Parathyroid adenoma (tissue), 2 donors: ENCODE data around the gene RPL7A.
"Not testable (repeated sequence)": the region's sequence is repeated elsewhere in the genome, so short reads cannot be mapped to it uniquely, and the experiment has no call there.

ENCODE experiments used
- H2AFZ ChIP-seq: fragments of 300-600 bp; sonication (generic); one replicate; pipeline ENCODE4 v1.7.0; 2017; ENCODE audit warnings: antibody characterized with exemption, mild to moderate bottlenecking
- H3K27ac ChIP-seq: fragments of 300-600 bp; sonication (generic); one replicate; pipeline ENCODE4 v1.7.0; 2017
- H3K27me3 ChIP-seq: fragments of 300-600 bp; sonication (generic); one replicate; pipeline ENCODE4 v1.7.0; 2017; ENCODE audit warnings: low read length; ENCODE audit not compliant: control insufficient read depth, insufficient read depth
- H3K36me3 ChIP-seq: fragments of 300-600 bp; sonication (generic); one replicate; pipeline ENCODE4 v1.7.0; 2017; ENCODE audit warnings: low read length; ENCODE audit not compliant: control insufficient read depth, insufficient read depth
- H3K4me1 ChIP-seq: fragments of 300-600 bp; sonication (generic); one replicate; pipeline ENCODE4 v1.7.0; 2017; ENCODE audit warnings: control low read depth
- H3K4me2 ChIP-seq: fragments of 300-600 bp; sonication (generic); one replicate; pipeline ENCODE4 v1.7.0; 2017; ENCODE audit warnings: low read length
- H3K4me3 ChIP-seq: fragments of 300-600 bp; sonication (generic); one replicate; pipeline ENCODE4 v1.7.0; 2017; ENCODE audit warnings: low read depth, low read length
- H3K79me2 ChIP-seq: fragments of 300-600 bp; sonication (generic); one replicate; pipeline ENCODE4 v1.7.0; 2017; ENCODE audit warnings: control low read depth
- H3K9ac ChIP-seq: fragments of 300-600 bp; sonication (generic); one replicate; pipeline ENCODE4 v1.7.0; 2017; ENCODE audit warnings: mild to moderate bottlenecking
- H3K9me3 ChIP-seq: fragments of 300-600 bp; sonication (generic); one replicate; pipeline ENCODE4 v1.7.0; 2017; ENCODE audit warnings: low read length; ENCODE audit not compliant: control insufficient read depth
- TF ChIP-seq, protein P1 (sequence below): fragments of 300-600 bp; sonication (generic); IDR thresholded peaks from one replicate; pipeline ENCODE4 v1.7.0; 2017; ENCODE audit warnings: antibody characterized with exemption, mild to moderate bottlenecking
- donor health status: primary hyperparathyroidism.

RPL7A gene

DNA sequence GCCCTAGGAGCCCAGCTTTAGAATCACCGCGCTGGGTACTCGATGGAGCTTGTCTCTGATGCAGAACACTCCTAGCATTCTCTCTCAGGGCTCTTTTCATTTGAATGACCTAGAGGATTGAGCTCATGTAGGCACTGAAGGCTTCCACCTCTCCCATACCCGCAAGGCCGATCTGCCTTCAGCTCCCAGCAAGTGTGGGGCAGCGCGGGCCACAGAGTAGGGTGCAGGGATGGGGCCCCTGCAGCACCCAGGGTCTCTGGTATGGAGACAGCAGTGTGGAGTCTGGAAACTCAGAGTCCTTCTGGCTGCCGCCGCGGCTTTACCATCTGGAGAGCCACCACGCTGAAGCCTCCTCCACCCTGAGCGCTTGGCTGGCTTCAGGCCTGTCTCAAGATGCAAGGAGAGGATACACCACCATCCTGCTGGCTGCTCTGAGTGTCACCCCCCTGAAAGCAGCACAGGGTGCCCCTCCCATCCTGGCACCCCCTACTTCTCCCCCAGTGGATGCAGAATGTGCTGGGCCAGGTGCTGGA, 41.1 kb downstream of the RPL7A start:
- TF ChIP-seq, protein P1, sequence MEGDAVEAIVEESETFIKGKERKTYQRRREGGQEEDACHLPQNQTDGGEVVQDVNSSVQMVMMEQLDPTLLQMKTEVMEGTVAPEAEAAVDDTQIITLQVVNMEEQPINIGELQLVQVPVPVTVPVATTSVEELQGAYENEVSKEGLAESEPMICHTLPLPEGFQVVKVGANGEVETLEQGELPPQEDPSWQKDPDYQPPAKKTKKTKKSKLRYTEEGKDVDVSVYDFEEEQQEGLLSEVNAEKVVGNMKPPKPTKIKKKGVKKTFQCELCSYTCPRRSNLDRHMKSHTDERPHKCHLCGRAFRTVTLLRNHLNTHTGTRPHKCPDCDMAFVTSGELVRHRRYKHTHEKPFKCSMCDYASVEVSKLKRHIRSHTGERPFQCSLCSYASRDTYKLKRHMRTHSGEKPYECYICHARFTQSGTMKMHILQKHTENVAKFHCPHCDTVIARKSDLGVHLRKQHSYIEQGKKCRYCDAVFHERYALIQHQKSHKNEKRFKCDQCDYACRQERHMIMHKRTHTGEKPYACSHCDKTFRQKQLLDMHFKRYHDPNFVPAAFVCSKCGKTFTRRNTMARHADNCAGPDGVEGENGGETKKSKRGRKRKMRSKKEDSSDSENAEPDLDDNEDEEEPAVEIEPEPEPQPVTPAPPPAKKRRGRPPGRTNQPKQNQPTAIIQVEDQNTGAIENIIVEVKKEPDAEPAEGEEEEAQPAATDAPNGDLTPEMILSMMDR = no peak
- no peak overlapping the region for H2AFZ ChIP-seq
- H3K36me3 ChIP-seq = no peaks in the 10 kb centered on the region
- H3K4me2 ChIP-seq = no peak overlapping the region
- H3K9me3 ChIP-seq = no peaks in the 10 kb centered on the region
- H3K27me3 ChIP-seq = no peaks in the 10 kb centered on the region
- H3K4me3 ChIP-seq = no peak overlapping the region
- H3K4me1 ChIP-seq = no peaks in the 10 kb centered on the region
- no peak overlapping the region for H3K9ac ChIP-seq
- H3K27ac ChIP-seq = no peak overlapping the region
- no peaks in the 10 kb centered on the region for H3K79me2 ChIP-seq

DNA sequence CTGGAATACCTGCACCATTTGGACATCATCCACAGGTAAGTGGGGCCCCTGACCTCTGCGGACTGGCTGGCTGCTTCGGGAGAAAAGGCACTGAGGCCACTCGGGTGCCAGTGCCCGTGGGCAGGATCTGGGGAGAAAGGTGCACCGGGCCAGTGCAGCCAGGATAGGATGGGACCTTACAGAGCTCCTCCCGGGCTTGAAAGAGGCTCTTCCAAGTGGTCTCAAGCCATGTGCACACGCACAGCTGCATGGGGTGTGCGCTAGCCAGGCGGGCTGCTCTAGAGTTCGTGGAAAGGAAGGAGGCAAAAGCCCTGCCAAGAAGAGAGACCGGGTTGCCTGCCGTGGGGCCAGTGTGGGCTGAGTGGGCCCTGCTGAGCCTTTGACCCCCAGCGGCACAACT, 41.5 kb downstream of the RPL7A start:
- Histone ChIP-seq H3K9ac (no peak overlapping the region), H2AFZ (no peak overlapping the region), H3K9me3 (no peaks in the 10 kb centered on the region), H3K4me1 (no peaks in the 10 kb centered on the region), H3K27me3 (no peaks in the 10 kb centered on the region), H3K79me2 (no peaks in the 10 kb centered on the region), H3K4me2 (no peak overlapping the region), H3K27ac (no peak overlapping the region), H3K4me3 (no peak overlapping the region), H3K36me3 (no peaks in the 10 kb centered on the region)
- TF ChIP-seq, protein P1 = no peak

DNA sequence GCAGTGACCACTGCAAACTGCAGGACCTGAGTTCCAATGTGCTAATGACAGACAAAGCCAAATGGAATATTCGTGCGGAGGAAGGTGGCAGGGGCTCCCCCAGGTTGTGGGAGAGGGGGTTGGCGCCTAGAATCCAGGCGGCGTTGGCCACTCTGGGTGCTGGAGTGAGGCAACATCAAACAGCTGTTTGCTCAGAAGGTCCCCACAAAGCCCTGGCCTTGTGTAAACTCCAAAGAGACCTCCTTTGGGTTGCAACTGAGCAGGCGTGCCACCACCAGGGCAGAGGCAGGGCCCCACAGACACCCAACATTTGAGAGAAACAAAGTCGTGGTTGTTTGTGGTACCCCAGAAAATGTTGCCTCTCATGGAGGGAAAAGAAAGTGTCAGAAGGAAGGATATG, 42.7 kb downstream of the RPL7A start:
- Histone ChIP-seq H3K79me2 (no peaks in the 10 kb centered on the region), H3K9me3 (no peaks in the 10 kb centered on the region), H3K27me3 (no peaks in the 10 kb centered on the region), H3K4me1 (no peaks in the 10 kb centered on the region), H2AFZ (no peak overlapping the region), H3K4me3 (no peak overlapping the region), H3K9ac (no peak overlapping the region), H3K36me3 (no peaks in the 10 kb centered on the region), H3K4me2 (no peak overlapping the region), H3K27ac (no peak overlapping the region)
- TF ChIP-seq, protein P1 = no peak

DNA sequence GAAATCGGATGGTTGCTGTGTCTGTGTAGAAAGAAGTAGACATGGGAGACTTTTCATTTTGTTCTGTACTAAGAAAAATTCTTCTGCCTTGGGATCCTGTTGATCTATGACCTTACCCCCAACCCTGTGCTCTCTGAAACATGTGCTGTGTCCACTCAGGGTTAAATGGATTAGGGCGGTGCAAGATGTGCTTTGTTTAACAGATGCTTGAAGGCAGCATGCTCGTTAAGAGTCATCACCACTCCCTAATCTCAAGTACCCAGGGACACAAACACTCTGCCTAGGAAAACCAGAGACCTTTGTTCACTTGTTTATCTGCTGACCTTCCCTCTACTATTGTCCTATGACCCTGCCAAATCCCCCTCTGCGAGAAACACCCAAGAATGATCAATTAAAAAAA, 43.4 kb downstream of the RPL7A start:
- H3K27ac ChIP-seq, H3K4me3 ChIP-seq, H3K27me3 ChIP-seq, H3K9ac ChIP-seq, H3K36me3 ChIP-seq, H3K4me1 ChIP-seq, H3K79me2 ChIP-seq, H3K4me2 ChIP-seq, H3K9me3 ChIP-seq, H2AFZ ChIP-seq: not testable (repeated sequence)

DNA sequence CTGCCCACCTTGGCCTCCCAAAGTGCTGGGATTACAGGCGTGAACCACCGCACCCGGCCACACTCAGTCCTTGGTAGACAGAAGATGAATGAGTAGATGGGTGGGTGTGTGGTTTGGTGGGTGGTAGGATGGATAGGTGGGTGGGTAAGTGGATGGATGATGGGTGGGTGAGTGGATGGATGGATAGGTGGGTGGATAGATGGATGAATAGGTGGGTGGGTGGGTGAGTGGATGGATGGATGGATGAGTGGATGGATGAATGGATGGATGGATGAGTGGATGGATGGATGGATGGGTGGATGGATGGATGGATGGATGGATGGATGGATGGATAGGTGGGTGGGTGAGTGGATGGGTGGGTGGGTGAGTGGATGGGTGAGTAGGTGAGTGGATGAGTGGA, 44.3 kb downstream of the RPL7A start:
- H3K36me3 ChIP-seq, H3K4me2 ChIP-seq, H3K27ac ChIP-seq, H3K4me1 ChIP-seq, H3K9ac ChIP-seq, H3K9me3 ChIP-seq, H3K79me2 ChIP-seq, H2AFZ ChIP-seq, H3K4me3 ChIP-seq, H3K27me3 ChIP-seq: not testable (repeated sequence)

DNA sequence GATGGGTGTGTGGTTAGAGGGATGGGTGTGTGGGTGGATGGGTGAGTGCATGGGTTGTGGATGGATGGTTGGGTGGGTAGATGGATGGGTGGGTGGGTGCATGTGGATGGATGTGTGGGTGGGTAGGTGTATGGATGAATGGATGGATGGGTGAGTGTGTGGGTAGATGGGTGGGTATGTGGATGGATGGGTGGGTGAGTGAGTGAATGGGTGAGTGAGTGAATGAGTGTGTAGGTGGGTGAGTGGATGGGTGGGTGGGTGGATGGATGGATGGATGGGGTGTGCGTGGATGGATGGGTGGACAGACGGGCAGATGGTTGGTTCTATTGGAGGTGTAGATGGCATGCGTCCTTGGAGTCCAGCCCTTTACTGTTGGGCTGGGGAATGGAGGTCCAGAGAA, 45.4 kb downstream of the RPL7A start:
- Histone ChIP-seq H3K4me2 (no peak overlapping the region), H3K27ac (no peak overlapping the region), H3K79me2 (no peaks in the 10 kb centered on the region), H3K4me1 (no peaks in the 10 kb centered on the region), H3K36me3 (no peaks in the 10 kb centered on the region), H3K27me3 (no peaks in the 10 kb centered on the region), H3K9ac (no peak overlapping the region), H3K4me3 (no peak overlapping the region), H2AFZ (no peak overlapping the region), H3K9me3 (no peaks in the 10 kb centered on the region)
- TF ChIP-seq, protein P1 = no peak
